ENCODE data around the gene ACTR1A.
"Not testable (repeated sequence)": the region's sequence is repeated elsewhere in the genome, so short reads cannot be mapped to it uniquely, and the experiment has no call there.

ACTR1A gene

DNA sequence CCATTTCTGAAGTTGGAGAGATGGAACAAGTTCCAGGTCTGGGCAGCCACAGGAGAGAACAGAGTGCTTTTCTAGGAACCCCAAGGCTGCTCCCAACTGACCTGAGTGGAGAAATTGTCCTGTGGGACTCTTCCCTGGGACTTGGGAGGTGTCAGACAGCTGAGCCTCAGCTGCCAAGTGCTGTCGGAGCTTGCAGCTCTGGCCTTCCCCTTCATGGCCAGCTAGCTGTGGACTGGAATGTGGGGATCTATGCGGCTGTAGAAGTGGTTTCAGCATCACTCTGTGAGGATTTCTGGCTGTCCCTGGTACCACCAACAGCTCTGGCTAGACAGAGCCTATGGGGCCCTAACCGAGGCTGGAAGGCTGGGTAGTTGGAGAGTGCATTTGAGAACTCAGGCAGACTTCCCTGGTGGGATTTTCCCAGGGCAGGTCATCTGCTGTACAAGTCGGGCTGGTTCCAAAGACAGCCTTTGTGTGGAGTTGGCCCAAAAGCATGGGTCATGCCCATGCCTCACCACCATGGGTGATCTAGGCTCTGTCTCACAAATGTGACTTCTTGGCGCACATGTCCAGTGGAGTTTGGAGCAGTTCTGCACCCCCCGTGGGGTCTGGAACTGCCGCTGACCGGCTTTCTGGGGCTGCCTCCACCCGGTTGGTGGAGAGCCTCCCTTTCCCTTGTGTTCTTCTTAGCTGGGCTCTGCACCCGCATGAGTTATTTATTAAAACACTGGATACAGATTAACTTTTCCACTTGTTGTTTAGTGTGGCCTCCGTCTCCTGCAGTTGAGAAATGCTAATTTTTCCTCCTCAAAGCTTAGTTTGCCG is 12.2 kb upstream of the ACTR1A start:
- no peak for DNase-seq

DNA sequence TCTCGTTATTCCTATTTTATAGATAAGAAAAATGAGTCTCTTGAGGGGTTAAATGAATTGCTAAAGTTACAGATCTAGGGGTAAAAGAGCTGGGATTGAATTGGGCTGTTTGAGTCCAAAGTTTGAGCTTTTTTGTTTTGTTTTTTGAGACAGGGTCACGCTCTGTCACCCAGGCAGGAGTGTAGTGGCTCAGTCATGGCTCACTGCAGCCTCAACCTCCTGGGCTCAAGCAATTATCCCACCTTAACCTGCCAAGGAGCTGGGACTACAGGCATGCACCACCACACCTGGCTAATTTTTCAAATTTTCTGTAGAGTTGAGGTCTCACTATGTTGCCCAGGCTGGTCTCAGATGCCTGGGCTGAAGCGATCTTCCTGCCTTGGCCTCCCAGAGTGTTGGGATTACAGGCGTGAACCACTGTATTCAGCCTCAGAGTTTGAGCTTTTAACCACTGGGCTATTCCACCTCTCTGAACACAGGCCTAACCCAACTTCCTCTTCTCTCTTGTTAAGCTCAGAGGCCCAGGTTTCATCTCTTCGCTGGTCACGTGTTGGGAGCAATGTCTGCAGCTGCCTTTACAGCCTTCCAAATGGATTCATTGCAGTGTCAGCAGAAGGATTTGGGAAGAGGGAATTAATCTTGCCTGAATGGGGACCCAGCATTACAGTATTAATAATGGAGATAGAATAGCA is 9.2 kb upstream of the ACTR1A start:
- no peak for DNase-seq

DNA sequence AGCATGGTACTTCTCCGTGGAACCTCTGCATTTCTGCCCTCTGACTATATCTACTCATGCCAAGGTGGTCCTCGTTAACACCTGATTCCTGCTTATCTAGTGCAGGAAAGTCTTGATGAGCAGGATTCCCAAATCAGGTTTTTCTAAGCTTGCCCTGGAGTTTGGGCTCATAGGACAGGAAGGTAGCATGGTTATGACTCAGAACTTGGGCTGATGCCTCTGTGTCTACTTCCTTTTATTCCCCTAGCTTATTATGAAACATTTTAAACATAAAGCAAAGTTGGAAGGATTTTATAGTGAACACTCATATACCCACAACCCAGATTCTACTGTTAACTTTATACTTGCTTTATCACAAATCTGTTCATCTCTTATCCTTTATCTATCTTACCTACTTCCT is 6.9 kb upstream of the ACTR1A start:
- DNase-seq: no peak

- DNase-seq: no peak
These were observed 6.0 kb upstream of the ACTR1A start for GRCh38 chr10:102508506-102508905.

GRCh38 chr10:102507521-102507920 is 5.0 kb upstream of the ACTR1A start:
- DNase-seq: no peak

DNA sequence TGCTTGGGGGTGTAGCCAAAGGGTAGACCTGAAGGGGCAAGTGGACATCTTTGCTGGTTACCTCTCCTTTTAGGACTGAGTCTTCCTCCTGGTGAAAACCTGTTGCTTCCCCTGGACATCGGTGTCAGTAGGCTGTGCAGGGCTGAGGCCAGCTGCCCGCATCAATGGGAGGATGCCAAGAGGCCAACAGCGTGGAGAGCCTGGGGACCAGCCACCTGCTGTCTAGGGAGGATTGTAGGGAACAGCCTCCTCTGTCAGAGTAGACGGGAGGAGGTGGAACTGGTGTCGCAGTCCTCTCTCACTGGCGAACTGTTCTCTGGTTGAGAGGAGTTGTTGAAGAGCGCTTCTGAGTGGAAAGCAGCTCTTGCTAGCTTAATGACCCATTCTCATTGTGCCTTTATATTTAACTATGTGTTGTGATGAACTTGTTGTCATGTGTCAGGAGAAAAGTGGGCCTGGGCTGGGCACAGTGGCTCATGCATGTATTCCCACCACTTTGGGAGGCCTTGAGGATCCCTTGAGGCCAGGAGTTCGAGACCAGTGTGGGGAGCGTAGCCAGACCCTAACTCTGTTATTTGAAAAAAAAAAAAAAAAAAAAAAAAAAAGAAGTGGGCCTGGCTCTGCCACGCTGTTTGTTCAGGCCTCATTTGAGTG is 3.1 kb upstream of the ACTR1A start:
- no peak for DNase-seq

GRCh38 chr10:102504976-102505300 is 2.4 kb upstream of the ACTR1A start:
- no peak for DNase-seq

DNA sequence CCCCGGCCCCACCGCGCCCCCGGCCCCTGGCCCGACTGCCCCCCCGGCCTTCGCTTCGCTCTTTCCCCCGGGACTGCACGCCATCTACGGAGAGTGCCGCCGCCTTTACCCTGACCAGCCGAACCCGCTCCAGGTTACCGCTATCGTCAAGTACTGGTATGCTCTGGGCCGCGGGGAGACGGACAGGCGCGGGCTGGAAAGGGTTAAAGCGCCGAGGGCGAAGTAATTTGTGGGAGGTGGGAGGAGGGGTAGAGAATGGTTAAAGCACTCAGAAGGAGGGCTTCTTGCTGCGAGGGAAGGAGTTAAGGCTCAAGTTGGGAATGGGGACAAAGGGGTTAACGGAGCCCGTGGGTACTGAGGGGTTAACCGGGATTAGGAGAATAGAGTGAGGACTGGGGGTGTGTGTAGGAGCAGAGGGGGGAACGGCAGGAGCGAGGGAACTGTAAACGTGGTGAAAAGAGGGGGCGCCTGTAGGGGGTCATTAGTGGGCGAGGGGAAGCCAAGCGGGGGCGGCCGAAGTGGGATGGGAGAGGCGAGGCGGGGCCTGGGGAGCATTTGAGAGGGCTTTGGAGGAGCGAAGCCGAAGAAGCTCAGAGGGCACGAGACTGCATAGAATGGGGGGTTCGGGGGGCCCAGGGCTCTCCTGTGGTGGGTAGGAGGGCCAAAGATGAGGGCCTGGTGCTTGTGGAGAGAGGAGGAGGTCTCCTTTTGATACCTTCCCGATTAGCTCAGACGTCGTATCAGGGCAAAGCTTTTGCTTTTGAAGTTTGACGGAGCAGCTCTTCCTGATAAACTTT is 1.9 kb upstream of the ACTR1A start:
- DNase-seq: peak; percentile 39

DNA sequence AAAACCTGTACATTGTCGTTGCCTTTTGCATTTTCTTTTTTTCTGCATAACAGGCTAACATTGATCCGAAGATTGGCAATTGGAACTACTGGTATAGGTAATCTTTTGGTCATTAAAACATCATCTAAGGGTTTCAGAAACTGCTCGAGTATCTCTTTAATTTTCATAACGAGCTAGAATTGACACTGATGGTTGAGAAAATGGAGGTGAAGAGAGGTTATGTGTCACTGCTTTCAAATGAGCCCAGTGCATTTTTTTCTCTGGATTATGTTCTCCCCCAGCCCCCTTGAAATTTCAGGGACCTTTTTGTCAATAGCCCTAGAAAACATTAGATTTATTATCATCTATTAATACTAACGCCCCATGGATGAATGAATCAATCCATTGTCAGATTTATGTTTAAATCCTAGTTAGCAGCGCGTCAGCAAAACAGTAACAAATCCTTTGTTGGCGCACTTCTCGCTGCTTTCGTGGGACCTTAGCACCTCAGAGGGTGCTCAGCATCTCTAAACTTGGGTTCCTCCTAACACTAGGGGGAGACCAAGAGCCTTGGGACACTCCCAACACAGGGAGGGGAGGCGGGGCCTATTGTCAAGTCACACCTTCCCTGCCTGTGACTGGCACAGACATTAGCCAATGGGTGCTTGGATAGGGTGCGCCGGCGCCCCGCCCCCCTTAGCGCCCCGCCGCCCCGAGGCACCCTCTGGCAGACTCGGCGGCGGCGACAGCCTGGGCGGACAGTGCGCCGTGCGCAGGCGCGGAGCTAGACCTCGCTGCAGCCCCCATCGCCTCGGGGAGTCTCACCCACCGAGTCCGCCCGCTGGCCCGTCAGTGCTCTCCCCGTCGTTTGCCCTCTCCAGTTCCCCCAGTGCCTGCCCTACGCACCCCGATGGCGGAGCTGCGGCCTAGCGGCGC is 1.0 kb upstream of the ACTR1A start, which contains the start of gene SUFU:
TSS of gene SUFU (plus strand) at position 709 of the 915 bp plus-strand sequence. CDS start at position 890, 181 bp downstream.
- DNase-seq: peak; percentile 100

DNA sequence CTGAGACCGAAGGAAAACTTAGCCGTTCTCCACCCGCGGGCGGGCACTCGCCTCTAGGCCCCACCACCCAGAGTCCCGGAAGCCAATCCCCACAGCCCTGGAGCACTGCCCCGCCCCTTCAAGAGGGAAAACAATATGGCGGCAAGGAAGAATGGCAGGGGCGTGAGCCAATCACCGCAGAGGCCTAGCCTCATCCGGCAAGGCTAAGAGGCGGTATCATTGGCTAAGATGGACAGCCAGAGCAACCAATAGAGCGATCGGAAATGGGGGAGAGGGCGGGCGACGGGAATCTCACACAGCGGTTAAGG is 529 bp downstream of the ACTR1A start:
- DNase-seq: peak; percentile 99

GRCh38 chr10:102501201-102502028 is 1.1 kb downstream of the ACTR1A start:
- DNase-seq: no peak

GRCh38 chr10:102500686-102501085 is 1.8 kb downstream of the ACTR1A start:
- not testable (repeated sequence) for DNase-seq

DNA sequence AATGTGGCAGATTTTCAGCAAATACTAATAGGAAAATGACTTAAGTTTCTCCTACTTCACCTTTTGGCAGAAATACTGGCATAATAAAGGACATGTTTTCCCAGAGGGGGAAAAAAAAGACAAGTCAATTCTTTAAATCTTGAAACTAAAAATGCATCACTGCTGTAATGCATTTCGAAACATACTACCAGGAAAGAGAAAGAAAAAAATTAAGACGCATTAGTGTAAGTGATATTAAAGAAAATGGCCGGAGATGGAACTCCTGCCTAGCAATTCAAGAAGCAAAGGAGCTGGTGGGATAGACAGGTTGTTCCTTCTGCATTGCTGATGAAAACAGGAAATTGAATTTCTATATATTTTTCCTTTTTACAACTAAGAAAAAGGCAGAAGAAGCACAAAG is 3.2 kb downstream of the ACTR1A start:
- DNase-seq: no peak

GRCh38 chr10:102497545-102497944 is 5.0 kb downstream of the ACTR1A start:
- no peak for DNase-seq

GRCh38 chr10:102493771-102494170 is 8.7 kb downstream of the ACTR1A start:
- no peak for DNase-seq

GRCh38 chr10:102492983-102493382 is 9.5 kb downstream of the ACTR1A start:
- no peak for DNase-seq

GRCh38 chr10:102492344-102492939 is 10.1 kb downstream of the ACTR1A start:
- DNase-seq: no peak

DNA sequence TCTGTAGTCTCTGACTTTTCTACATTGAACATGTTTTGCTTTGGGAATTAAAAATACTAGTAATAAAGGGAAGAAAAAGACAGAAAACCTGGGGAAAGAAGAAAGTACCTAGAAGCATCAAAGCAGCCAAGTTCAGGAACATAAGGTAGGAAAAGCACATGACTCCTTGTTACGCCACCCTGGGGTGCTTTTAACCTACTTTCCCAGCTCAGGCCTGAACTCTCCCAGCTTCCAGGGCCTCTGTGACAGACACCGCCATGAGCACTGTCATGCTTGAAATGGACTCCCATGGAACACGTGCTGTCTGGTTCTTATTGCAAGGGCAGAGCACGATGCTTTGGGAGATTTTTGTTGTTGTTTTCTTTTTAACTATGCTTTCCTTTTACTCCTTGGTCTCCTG is 11.4 kb downstream of the ACTR1A start:
- no peak for DNase-seq

- no peak for DNase-seq
These were observed 17.3 kb downstream of the ACTR1A start for GRCh38 chr10:102485093-102485784.

- DNase-seq: no peak
These were observed 18.5 kb downstream of the ACTR1A start for GRCh38 chr10:102484021-102484420.
